Left colon (tissue), 2 donors: ENCODE results near the gene BRD3. TPM values are rescaled to one million over a fixed set of nuclear protein-coding genes. Genes with fewer than 3 reads are reported as not detected.

Source experiments
- ATAC-seq: fragments of 200-7000 bp; cut with Tn5 transposase; one replicate; pipeline ENCODE4 v1.9.1; 2020; ENCODE audit warnings: mild to moderate bottlenecking, moderate library complexity
- DNase-seq, 2 donors: peaks; one replicate each; pipeline ENCODE4 v3.0.0-alpha.2; 2020
- intact Hi-C, 2 donors: fragments of 100-400 bp; cut with DNase I in 1 of 2; cut with micrococcal nuclease in 1 of 2; formaldehyde crosslinking; loops; one replicate each; pipeline versions ENCODE4 v1.11.2 to v1.14.0; 2022; cut with DNase I, micrococcal nuclease
- total RNA-seq, 2 donors: library from RNA; stranded (reverse); fragmentation: NEBNext Ultra II Directional; extraction: Animal tissue kit (Norgen Biotek cat#: 25700); gene quantifications; one replicate each; pipeline ENCODE4 v1.2.1, GENCODE V29; 2021
- donor health status: DM: no; HTN: no; CAD: no.
- donor health status: DM: yes; HTN: yes; CAD: no.

The BRD3 gene
- total RNA-seq, 2 donors from 2014 or later = 21.5 to 36.7 TPM

DNA sequence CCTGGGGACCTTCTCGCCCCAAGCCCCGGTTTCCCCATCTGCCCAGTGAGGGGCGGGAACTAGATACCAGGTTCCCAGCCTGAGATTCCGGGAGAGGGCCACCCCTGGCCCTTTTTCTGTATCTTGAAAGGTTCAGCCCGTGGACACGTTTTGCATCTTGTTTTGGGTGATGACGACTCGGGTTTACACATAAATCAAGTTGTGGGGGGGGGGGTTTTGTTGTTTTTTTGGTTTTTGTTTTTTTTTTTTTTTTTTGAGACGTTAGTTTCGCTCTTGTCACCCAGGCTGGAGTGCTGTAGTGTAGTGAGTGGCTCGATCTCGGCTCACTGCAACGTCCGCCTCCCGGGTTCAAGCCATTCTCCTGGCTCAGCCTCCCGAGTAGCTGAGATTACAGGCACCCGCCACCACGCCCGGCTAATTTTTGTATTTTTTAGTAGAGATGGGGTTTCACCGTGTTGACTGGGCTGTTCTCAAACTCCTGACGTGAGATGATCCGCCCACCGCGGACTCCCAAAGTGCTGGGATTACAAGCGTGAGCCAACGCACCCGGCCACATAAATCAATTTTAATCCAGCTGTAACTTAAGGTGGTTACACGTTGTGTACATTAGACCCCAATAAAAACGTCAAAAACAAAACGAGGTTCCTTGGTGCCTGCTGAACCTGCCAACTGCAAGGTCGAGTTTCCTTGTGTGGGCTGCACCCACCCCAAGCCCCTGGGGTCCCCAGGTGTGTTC, 1.1 kb upstream of the BRD3 start:
- peak; percentile 26 to 36 for DNase-seq
- no peak for ATAC-seq
- intact Hi-C loops = no loop called here

- ATAC-seq = peak; percentile 6
- intact Hi-C loops = no loop called here
These were observed 644 bp downstream of the BRD3 start for GRCh38 chr9:134066913-134067851.

GRCh38 chr9:134066526-134066912, 1.3 kb downstream of the BRD3 start:
- intact Hi-C loops = no loop called here
- DNase-seq = peak; percentile 23 to 44
- peak; percentile 15 for ATAC-seq

More at GRCh38 chr9:134066913-134067851, 644 bp downstream of the BRD3 start:
- peak; percentile 37 to 46 for DNase-seq

DNA sequence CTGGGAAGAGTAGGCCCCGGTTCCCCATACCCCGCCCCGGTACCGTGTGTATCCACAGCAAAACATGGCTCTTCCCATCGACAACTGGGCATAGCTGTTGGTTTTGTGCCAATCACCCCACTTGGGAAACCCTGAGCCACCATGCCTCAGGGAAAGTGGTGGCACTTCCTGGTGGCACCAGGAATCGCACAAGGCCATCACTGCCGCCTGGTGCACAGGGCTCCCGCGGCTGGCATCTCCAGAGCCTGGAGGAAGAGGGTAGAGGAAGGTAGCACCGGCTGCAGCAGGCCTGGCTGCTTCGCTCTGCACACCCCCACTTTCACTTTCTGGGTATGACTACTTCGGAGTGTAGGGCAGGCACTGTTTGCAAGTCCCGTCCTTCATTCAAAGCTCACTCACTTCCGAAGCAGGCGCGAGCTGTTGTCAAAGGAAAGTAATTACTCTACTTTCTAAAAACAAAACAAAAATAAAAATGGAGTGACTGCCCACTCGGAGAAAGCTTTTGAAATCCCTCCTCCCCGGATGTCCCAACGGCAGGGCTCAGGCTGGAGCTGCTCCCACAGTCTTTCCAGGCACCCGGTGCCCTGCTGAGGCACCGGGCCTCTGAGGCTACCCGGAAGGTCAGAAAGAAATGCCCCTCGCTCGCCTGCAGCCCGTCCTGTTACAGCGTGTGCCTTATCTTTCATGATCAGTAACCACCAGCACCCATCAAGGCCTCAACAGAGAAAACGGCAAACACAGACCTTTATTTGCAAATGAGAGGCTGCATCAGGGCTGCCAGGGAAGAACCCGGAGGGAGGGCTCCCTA, 2.0 kb downstream of the BRD3 start:
- ATAC-seq (peak; percentile 46), DNase-seq (peak; percentile 59 to 72)
- intact Hi-C loops = no loop called here

GRCh38 chr9:134064711-134065110, 3.1 kb downstream of the BRD3 start:
- DNase-seq (peak; percentile 16 to 23), ATAC-seq (no peak)
- intact Hi-C loops = no loop called here

DNA sequence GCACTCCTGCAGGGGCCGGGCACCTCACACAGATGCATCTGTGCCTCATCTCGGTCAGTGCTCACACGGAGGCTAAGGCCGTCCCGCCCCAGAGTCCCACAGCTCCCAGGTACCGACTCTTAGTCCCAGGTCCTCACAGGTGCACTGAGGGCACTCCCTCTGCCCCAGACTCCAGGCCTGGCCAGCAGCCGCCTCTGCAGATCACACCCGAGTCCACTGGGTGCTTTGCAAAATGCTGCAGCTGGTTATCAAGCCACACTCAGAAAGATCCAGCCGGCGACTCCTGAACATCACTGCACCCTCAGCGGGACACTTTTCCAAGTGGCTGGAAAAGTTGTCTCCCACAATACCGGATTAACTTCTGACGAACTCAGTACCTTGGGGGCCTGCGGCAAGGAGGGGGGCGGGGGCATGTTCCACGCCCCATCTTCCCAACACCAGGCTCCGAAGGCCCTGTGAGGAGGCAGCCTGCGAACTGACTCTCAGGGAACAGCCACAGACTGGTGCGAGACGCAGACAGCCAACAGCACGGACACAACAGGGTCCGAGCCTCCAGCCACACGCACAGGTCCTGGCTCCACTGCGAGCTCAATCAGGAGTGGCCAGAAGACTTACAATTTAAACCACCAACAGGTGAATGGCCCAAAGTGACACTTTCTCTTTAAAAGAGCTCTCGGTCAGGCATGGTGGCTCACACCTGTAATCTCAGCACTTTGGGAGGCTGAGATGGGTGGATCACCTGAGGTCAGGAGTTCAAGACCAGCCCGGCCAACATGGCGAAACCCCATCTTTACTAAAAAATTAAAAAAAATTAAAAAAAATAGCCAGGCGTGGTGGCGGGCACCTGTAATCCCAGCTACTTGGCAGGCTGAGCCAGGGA, 4.0 kb downstream of the BRD3 start:
- DNase-seq = peak; percentile 9 to 19
- intact Hi-C loops = no loop called here
- ATAC-seq = no peak

DNA sequence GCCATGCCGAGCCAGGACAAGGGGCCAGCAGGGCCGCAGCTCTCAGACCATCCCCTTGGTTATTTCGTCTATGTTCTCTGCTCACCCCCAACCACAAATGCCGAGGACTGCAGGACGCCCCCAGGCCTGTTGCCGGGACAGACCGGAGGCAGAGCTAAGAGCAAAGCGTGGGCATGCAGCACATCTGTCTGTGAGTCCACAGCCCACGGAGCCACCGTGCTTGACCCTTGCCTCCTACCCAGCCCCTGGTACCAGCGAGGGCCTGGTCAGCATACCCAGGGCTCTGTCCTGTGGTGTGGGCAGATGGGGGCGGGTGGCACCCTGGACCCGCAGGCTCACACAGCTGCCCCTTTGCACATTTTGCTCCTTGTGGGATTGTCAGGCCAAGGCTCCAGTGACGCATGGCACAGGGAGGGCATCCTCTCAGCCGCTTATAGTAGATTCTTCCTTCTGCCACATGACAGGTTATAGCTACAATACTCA, 4.7 kb downstream of the BRD3 start:
- ATAC-seq (no peak), DNase-seq (peak in 1 of 2 donors; percentile 16)
- intact Hi-C loops = no loop called here

- DNase-seq = no peak
- intact Hi-C loops = no loop called here
- no peak for ATAC-seq
These were observed 5.3 kb downstream of the BRD3 start for GRCh38 chr9:134062461-134063087.

DNA sequence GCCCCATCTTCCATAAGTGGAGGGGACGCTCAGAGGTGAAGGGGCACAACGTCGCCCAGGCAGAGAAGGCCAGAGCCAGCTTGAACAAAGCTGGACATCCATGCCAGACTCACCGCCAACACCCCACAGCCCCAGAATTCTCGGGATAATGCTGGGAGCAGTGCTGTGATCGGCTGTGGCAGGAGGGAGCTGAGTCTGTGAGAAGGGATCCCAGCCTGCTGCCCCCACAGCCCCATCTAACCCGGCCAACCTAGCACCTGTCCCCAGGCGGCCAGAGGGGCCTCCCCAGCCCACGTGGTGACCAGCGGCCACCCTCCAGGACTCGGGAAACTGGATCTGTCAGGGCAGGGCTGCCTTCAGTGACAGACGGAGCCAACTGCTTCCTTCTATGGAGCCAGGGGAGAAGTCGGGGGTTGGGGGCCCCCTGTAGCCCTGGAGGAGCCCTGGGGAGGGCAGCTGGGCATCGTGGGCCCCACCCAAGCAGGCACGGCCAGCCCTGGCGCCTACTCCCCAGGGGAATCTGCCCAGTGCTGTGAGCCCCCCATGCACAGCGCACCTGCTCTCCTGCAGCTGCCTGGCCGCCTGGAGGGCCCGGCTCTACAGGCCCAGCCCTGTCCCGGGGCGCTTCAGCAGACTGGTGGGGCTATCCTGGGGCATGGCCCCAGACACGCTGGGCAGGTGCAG, 6.0 kb downstream of the BRD3 start:
- no peak for ATAC-seq
- intact Hi-C loops = no loop called here
- peak in 1 of 2 donors; percentile 21 for DNase-seq

- intact Hi-C loops = no loop called here
- ATAC-seq (no peak), DNase-seq (peak in 1 of 2 donors; percentile 22)
These were observed 6.7 kb downstream of the BRD3 start for GRCh38 chr9:134061019-134061687.

- no peak for ATAC-seq
- intact Hi-C loops = no loop called here
- DNase-seq = no peak
These were observed 7.3 kb downstream of the BRD3 start for GRCh38 chr9:134060546-134060945.

DNA sequence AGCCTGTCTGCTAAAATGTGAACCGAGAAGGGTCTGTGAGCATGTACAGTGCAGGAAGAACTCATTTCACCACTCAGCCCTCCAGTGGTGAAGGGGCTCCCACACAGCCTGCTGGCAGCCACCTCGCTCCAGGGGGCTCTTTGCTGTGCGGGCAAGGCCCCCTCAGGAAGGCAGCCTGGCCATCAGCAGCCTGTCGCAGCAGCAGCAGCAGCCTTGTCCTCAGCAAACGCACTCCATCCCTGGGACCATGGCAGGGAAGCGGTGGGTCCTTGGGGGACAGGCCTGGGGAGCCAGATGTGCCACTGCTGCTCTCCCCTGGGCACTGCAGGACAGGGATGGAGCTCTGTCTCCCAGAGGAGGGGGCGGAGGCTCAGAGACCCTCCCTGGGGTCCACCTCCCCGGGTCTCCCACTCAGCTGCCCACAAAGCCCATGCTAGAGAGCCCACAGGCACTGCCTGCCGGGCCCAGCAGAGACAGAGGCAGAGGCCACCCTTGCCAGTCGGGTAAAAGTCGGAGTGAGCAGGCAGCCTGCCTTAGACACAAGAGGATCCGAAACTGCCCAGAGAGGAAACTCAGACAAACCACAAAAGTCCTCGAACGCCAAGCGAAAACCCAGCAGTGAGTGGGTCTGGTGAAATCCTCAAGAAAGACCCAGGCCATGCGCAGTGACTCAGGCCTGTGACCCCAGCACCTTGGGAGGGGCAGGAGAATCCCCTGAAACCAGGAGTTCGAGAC, 8.0 kb downstream of the BRD3 start:
- DNase-seq (peak; percentile 27 to 45), ATAC-seq (no peak)
- intact Hi-C loops = no loop called here

GRCh38 chr9:134059188-134059641, 8.6 kb downstream of the BRD3 start:
- intact Hi-C loops = no loop called here
- DNase-seq (peak in 1 of 2 donors; percentile 20), ATAC-seq (no peak)

DNA sequence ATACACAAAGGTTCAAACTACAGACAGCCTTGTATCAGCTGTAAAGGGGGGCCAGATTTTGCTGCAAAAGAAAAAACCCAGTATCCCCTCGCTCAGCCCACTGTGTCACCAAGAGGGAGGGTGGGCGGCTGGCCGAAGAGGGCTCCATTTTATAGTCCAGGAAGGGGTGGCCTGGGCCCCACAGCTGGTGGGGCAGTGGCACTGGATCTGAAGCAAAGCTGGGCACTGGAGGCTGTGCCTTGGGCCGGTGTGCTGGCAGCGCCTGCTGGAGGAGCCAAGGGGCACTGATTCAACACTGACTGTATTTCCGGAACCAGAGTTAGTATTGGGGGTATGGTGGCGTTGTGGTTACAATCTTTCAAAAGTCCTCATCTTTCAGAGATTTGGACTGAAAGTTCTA, 9.1 kb downstream of the BRD3 start:
- intact Hi-C loops = no loop called here
- DNase-seq = peak; percentile 9 to 14
- ATAC-seq = no peak

DNA sequence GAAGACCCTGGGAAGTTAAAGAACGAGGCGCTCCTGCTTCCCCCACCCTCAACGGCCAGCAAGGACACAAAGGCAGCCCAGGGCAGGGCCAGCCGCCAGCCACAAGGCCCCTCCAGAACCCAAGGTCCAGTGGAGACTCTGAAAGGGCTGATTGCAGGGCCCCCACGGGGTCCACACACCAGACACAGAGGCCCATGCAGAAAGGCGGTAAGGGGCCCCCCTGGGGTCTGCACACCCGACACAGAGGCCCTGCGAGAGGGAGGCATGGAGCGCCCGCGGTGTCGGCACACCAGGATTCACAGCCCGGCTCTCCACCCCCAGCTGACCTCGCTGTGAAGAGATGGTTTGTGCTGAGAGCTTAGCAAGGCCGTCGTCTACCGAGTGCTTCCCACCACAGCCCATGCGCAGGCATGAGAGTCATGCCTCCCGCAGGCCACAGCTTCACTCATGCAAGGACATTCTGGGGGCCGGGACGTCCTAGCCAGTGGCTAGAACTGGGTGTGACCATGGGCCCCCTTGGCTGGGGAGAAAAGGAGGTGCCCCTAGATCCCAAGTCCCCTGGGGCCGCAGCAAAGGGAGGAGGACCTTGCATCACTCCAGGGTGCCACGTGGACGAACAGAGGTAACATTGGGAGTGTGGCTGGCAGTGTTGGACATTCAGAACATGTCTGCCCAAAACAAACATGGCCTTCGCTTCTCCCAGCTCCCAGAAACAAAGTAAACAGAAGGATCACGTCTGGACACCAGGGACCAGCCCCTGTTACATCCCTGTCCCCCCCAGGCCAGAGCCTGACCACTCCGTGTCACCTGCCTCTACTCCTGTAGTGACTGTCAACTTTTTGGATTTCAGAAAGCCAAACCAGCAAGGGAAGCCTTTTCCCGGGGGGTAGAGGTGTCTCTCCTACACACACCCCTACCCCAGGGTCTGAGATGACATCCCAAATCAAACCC, 9.8 kb downstream of the BRD3 start:
- intact Hi-C loops = no loop called here
- ATAC-seq (no peak), DNase-seq (peak; percentile 6 to 23)
